ENCODE results near the gene ARHGAP40.

The ARHGAP40 gene

DNA sequence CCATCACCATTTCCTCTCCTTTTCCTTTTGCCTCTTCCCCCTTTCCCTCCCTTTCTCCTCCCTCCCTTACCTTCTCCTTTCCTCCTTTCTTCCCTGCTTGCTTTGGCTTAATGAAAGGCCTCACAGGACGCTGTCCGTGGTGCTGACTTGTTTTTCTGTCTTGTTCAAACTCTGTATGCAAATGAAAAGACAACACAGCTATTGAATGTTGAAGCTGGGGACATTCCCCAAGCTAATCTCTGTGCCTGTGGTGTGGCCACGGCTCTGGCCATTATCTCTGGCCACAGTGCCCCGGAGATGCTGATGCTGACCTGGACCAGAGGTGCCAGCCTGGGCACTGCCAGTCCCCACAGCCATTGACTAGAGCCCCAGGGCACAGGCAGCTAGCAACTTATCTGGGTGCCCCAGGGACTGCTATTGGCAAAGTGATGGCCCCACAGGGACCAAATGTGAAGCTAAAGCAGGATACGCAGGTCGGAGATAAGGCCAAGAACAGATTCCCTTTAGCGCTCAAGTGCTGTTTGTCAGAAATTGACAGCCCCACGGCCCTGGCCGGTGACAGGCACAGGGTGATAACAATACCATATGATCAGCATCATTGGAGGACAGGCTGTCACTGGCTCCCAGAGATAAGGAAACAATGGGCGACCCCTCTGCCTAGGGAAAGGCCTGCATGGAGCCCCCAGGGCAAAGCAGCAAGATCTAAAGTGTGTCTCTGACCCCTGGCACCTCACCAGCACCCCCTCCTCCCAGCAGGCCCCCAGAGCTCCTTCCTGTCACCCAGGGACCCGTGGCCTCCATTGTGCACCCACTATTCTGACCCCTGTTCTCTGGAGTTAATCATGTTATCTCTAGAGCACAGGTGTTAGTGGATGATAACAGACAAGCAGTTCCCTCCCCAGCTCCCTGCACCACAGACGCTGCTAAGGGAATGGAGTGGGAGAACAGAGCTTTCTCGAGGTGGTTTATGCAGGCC, 91.1 kb downstream of the ARHGAP40 start:
- peak; percentile 45 to 49 for DNase-seq

DNA sequence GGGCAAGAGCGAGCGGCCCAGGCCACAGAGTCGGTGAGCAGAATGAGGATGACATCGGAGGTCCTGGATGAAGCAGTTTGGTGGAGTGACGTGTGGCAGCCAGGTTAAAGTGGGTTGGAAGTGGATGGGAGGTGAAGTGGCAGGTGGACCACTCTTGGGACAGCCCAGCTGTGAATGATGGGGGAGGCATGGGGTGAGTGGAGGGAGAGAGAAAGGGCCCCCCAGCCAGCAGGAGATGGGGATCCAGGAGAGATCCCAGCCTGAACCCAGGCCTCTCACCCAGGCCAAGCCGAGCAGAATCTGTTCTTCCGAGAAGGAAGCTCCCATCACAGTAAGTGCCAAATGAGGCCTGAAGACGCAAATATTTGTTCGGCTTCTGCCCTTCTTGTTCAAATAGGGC, 95.7 kb downstream of the ARHGAP40 start:
- DNase-seq: no peak

DNA sequence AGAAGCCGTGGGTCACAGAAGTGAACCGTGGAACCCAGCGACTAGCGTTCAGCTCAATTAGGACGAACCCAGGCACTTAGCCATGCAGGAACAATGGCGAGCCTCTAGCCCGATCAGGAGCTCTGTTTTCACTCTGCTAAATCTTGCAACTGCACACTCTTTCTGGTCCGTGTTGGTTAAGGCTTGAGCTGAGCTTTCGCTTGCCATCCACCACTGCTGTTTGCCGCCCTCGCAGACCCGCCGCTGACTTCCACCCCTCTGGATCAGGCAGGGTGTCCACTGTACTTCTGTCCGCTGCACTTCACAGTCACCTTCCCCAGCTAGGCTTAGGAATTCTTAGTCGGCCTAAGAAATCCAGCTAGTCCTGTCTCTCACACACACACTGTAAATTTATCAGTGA, 96.9 kb downstream of the ARHGAP40 start:
- no peak for DNase-seq

DNA sequence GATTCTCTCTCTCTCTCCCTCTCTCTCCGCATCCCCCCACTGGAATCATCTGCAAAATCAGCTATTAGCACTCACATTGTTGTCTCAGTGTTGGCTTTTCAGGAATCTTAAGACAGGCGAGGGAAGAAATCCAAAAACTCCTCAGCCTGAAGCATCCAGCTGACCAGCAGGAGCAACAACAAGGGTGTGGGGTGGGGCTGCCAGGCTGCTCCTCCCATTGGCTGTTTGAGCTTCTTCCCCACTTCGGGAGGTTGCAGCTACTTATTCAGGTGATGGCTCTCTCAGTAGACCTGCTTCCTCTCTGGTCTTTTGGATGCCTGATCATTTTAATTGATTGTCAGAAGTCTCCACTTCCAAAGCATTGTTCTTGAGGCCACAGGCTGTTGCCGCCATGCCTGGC, 98.5 kb downstream of the ARHGAP40 start:
- DNase-seq: no peak

All from stimulated activated CD4-positive, alpha-beta T cell treated with anti-CD3 and anti-CD28 coated beads, Interleukin-2, amount 100 ng/mL, for 48 hours (primary cell).